Muscle of leg (tissue), 11 donors: ENCODE data around the gene SUPT5H. TPM values are rescaled to one million over a fixed set of nuclear protein-coding genes. Genes with fewer than 3 reads are reported as not detected.

Source experiments
- DNase-seq: peaks from one replicate; pipeline ENCODE4 v3.0.0; 2013
- H3K27ac ChIP-seq: one replicate; pipeline ENCODE4 v1.5.1; 2013; ENCODE audit warnings: mild to moderate bottlenecking, low read length, control low read depth
- H3K27me3 ChIP-seq: one replicate; pipeline ENCODE4 v1.6.1; 2013; ENCODE audit warnings: low read length; ENCODE audit not compliant: control insufficient read depth, insufficient read depth
- H3K36me3 ChIP-seq: one replicate; pipeline ENCODE4 v1.6.1; 2013; ENCODE audit warnings: low read length; ENCODE audit not compliant: control insufficient read depth, insufficient read depth
- H3K4me1 ChIP-seq: one replicate; pipeline ENCODE4 v1.6.1; 2013; ENCODE audit warnings: low read length; ENCODE audit not compliant: control insufficient read depth, insufficient read depth
- H3K4me3 ChIP-seq: one replicate; pipeline ENCODE4 v1.5.1; 2013; ENCODE audit warnings: low read length, control low read depth
- H3K9me3 ChIP-seq: replicated peaks from 2 replicates; pipeline ENCODE4 v1.6.1; 2013; ENCODE audit warnings: low read depth, low read length; ENCODE audit not compliant: control insufficient read depth
- WGBS: methylation state at CpG from one replicate; pipeline ENCODE4 v1.1.5; 2013; ENCODE audit warnings: missing lambda C conversion rate; ENCODE audit not compliant: insufficient coverage; 5-methylcytosine and 5-hydroxymethylcytosine counted together
- polyA plus RNA-seq, 8 donors: library from polyadenylated mRNA; unstranded; fragments of 120-200 nt; gene quantifications; one replicate each; pipeline versions ENCODE4 v1.2.1 to v1.2.3, GENCODE V29; 2013; ENCODE audit warnings: inconsistent platforms in 1 of 8, low replicate concordance in 1 of 8; ENCODE audit not compliant: insufficient read length in 8 of 8, insufficient read depth in 1 of 8
- total RNA-seq: library from RNA; stranded (reverse); fragments of 120-200 nt; gene quantifications from one replicate; pipeline ENCODE4 v1.2.4, GENCODE V29; 2013

SUPT5H gene
- total and polyA plus RNA-seq, 9 donors: 50.0 to 108 (median 99.6) TPM

GRCh38 chr19:39415111-39416046 is 30.0 kb upstream of the SUPT5H start:
- H3K27ac ChIP-seq: no peak overlapping the region

GRCh38 chr19:39416152-39417120 is 28.9 kb upstream of the SUPT5H start:
- 81% methylated on average over 23 of the region's 27 CpGs for WGBS
- peaks cover 56% of the 10 kb centered on the region for H3K36me3 ChIP-seq
- peaks cover 34% of the 10 kb centered on the region for H3K4me1 ChIP-seq
- no peak overlapping the region for H3K27ac ChIP-seq
- no peaks in the 10 kb centered on the region for H3K27me3 ChIP-seq
- H3K4me3 ChIP-seq: no peak overlapping the region
- H3K9me3 ChIP-seq: no peaks in the 10 kb centered on the region
- no peak for DNase-seq

More at GRCh38 chr19:39415111-39416046, 30.0 kb upstream of the SUPT5H start:
- no peaks in the 10 kb centered on the region for H3K27me3 ChIP-seq
- H3K4me3 ChIP-seq: peak overlapping the region; percentile 96
- no peaks in the 10 kb centered on the region for H3K9me3 ChIP-seq
- peaks cover 46% of the 10 kb centered on the region for H3K36me3 ChIP-seq
- DNase-seq: peak; percentile 44
- WGBS: 29% methylated on average over 29 of the region's 35 CpGs
- H3K4me1 ChIP-seq: peaks cover 45% of the 10 kb centered on the region

- Histone ChIP-seq H3K4me1 (peaks cover 33% of the 10 kb centered on the region), H3K27ac (no peak overlapping the region), H3K36me3 (peaks cover 66% of the 10 kb centered on the region), H3K27me3 (no peaks in the 10 kb centered on the region), H3K9me3 (no peaks in the 10 kb centered on the region), H3K4me3 (no peak overlapping the region)
- no peak for DNase-seq
- 90% methylated on average over 21 of the region's 30 CpGs for WGBS
Measured at GRCh38 chr19:39417463-39418181, 27.8 kb upstream of the SUPT5H start.

- 73% methylated on average over 3 of the region's 9 CpGs for whole genome bisulfite sequencing
- no peaks in the 10 kb centered on the region for H3K9me3 ChIP-seq
- H3K36me3 ChIP-seq: peaks cover 80% of the 10 kb centered on the region
- DNase-seq: no peak
- no peak overlapping the region for H3K4me3 ChIP-seq
- H3K27me3 ChIP-seq: no peaks in the 10 kb centered on the region
- H3K4me1 ChIP-seq: peaks cover 37% of the 10 kb centered on the region
- no peak overlapping the region for H3K27ac ChIP-seq
Measured at GRCh38 chr19:39419003-39419402, 26.4 kb upstream of the SUPT5H start.

GRCh38 chr19:39420769-39421168 is 24.6 kb upstream of the SUPT5H start:
- no peak for DNase-seq
- no peak overlapping the region for H3K4me3 ChIP-seq
- H3K27me3 ChIP-seq: no peaks in the 10 kb centered on the region
- WGBS: 84% methylated on average over 11 of the region's 15 CpGs
- H3K27ac ChIP-seq: no peak overlapping the region
- peaks cover 19% of the 10 kb centered on the region for H3K4me1 ChIP-seq
- peaks cover 91% of the 10 kb centered on the region for H3K36me3 ChIP-seq
- no peaks in the 10 kb centered on the region for H3K9me3 ChIP-seq

GRCh38 chr19:39422020-39422419 is 23.4 kb upstream of the SUPT5H start:
- no peaks in the 10 kb centered on the region for H3K27me3 ChIP-seq
- H3K9me3 ChIP-seq: no peaks in the 10 kb centered on the region
- no peak for DNase-seq
- peaks cover 80% of the 10 kb centered on the region for H3K36me3 ChIP-seq
- H3K4me3 ChIP-seq: no peak overlapping the region
- H3K27ac ChIP-seq: no peak overlapping the region
- 83% methylated on average over 2 of the region's 5 CpGs for WGBS
- peaks cover 7% of the 10 kb centered on the region for H3K4me1 ChIP-seq

GRCh38 chr19:39423258-39424086 is 21.9 kb upstream of the SUPT5H start:
- DNase-seq: no peak
- Histone ChIP-seq H3K4me1 (peaks cover 16% of the 10 kb centered on the region), H3K4me3 (no peak overlapping the region), H3K9me3 (no peaks in the 10 kb centered on the region), H3K27ac (no peak overlapping the region), H3K36me3 (peaks cover 69% of the 10 kb centered on the region), H3K27me3 (no peaks in the 10 kb centered on the region)
- WGBS: 80% methylated on average over 27 of the region's 35 CpGs

GRCh38 chr19:39424934-39425333 is 20.4 kb upstream of the SUPT5H start:
- no peak overlapping the region for H3K4me3 ChIP-seq
- WGBS: 69% methylated on average over 11 of the region's 16 CpGs
- H3K27ac ChIP-seq: no peak overlapping the region
- H3K36me3 ChIP-seq: peaks cover 57% of the 10 kb centered on the region
- H3K27me3 ChIP-seq: no peaks in the 10 kb centered on the region
- no peaks in the 10 kb centered on the region for H3K9me3 ChIP-seq
- no peak for DNase-seq
- H3K4me1 ChIP-seq: peaks cover 24% of the 10 kb centered on the region

- H3K36me3 ChIP-seq: peaks cover 49% of the 10 kb centered on the region
- peaks cover 25% of the 10 kb centered on the region for H3K4me1 ChIP-seq
- 85% methylated on average over 6 of the region's 7 CpGs for WGBS
- no peak for DNase-seq
- H3K4me3 ChIP-seq: no peak overlapping the region
- no peak overlapping the region for H3K27ac ChIP-seq
- H3K27me3 ChIP-seq: no peaks in the 10 kb centered on the region
- H3K9me3 ChIP-seq: no peaks in the 10 kb centered on the region
Measured at GRCh38 chr19:39425744-39426143, 19.6 kb upstream of the SUPT5H start.
